Neural cell (in vitro differentiated cells): ENCODE data around the gene CTNNBL1. TPM values are rescaled to one million over a fixed set of nuclear protein-coding genes. Genes with fewer than 3 reads are reported as not detected.

Source experiments
- H2AFZ ChIP-seq: fragments of 200-600, 300-800 bp; sonication (generic), shearing (Covaris generic); 2 replicates; pipeline ENCODE4 v1.6.0; 2014; ENCODE audit warnings: low read depth, mild to moderate bottlenecking, antibody characterized with exemption, low read length, moderate library complexity
- H3F3A ChIP-seq: fragments of 200-600 bp; shearing (Covaris generic); 2 replicates; pipeline ENCODE4 v1.6.1; 2016; ENCODE audit warnings: mild to moderate bottlenecking, moderate library complexity, mixed read lengths, antibody characterized with exemption, low read length; ENCODE audit not compliant: insufficient read depth, poor library complexity, severe bottlenecking
- H3K27ac ChIP-seq: fragments of 200-600, 300-800 bp; sonication (generic), shearing (Covaris generic); 2 replicates; pipeline ENCODE4 v1.5.1; 2014; ENCODE audit warnings: mild to moderate bottlenecking, low read length, moderate library complexity
- H3K27me3 ChIP-seq: fragments of 300-800, 200-600 bp; sonication (generic), shearing (Covaris generic); 2 replicates; pipeline ENCODE4 v1.6.0; 2014; ENCODE audit warnings: mild to moderate bottlenecking, low read depth, low read length, moderate library complexity; ENCODE audit not compliant: insufficient read depth
- H3K36me3 ChIP-seq: fragments of 300-800, 200-600 bp; sonication (generic), shearing (Covaris generic); 2 replicates; pipeline ENCODE4 v1.5.1; 2014; ENCODE audit warnings: mild to moderate bottlenecking, antibody characterized with exemption, low read length, moderate library complexity; ENCODE audit not compliant: insufficient read depth
- H3K4me2 ChIP-seq: fragments of 300-800, 200-600 bp; sonication (generic), shearing (Covaris generic); 2 replicates; pipeline ENCODE4 v1.6.0; 2014; ENCODE audit warnings: mild to moderate bottlenecking, low read length
- H3K4me3 ChIP-seq: fragments of 300-800, 200-600 bp; sonication (generic), shearing (Covaris generic); 2 replicates; pipeline ENCODE4 v1.5.1; 2014; ENCODE audit warnings: mild to moderate bottlenecking, low read length, moderate library complexity
- H3K79me2 ChIP-seq: fragments of 200-600 bp; shearing (Covaris generic); replicated peaks from 2 replicates; pipeline ENCODE4 v1.6.0; 2014; ENCODE audit warnings: mild to moderate bottlenecking, low read length, moderate library complexity; ENCODE audit not compliant: insufficient read depth
- H3K9ac ChIP-seq: fragments of 300-800, 200-600 bp; sonication (generic), shearing (Covaris generic); 2 replicates; pipeline ENCODE4 v1.6.1; 2016; ENCODE audit warnings: mild to moderate bottlenecking, low read length, mixed read lengths
- H3K9me2 ChIP-seq: fragments of 200-600 bp; shearing (Covaris generic); 2 replicates; pipeline ENCODE4 v1.6.1; 2016; ENCODE audit warnings: mild to moderate bottlenecking, low read length, mixed read lengths; ENCODE audit not compliant: insufficient read depth
- H3K9me3 ChIP-seq: fragments of 200-600, 300-800 bp; sonication (generic), shearing (Covaris generic); 2 replicates; pipeline ENCODE4 v1.6.1; 2016; ENCODE audit warnings: mild to moderate bottlenecking, mixed run types, low read length, moderate library complexity, mixed read lengths
- H4K20me1 ChIP-seq: fragments of 200-600 bp; shearing (Covaris generic); 2 replicates; pipeline ENCODE4 v1.6.1; 2016; ENCODE audit warnings: mild to moderate bottlenecking, mixed run types; ENCODE audit not compliant: insufficient read depth
- CTCF ChIP-seq: fragments of 450-650 bp; IDR thresholded peaks from 2 replicates; pipeline ENCODE4 v1.5.1; 2014; ENCODE audit warnings: antibody characterized with exemption, mild to moderate bottlenecking, moderate library complexity; ENCODE audit not compliant: poor library complexity, severe bottlenecking
- EP300 ChIP-seq: fragments of 450-650 bp; conservative IDR thresholded peaks from 2 replicates; pipeline ENCODE4 v1.6.1; 2014; ENCODE audit warnings: antibody characterized with exemption, mild to moderate bottlenecking, moderate library complexity; ENCODE audit not compliant: poor library complexity, severe bottlenecking
- EZH2 ChIP-seq: fragments of 200-600, 300-800 bp; shearing (Covaris generic), sonication (generic); IDR thresholded peaks from 2 replicates; pipeline ENCODE4 v1.6.1; 2014; ENCODE audit warnings: antibody characterized with exemption, low read length, borderline replicate concordance, mild to moderate bottlenecking; ENCODE audit not compliant: insufficient read depth, poor library complexity, severe bottlenecking
- MXI1 ChIP-seq: fragments of 450-650 bp; conservative IDR thresholded peaks from 2 replicates; pipeline ENCODE4 v1.6.1; 2014; ENCODE audit warnings: antibody characterized with exemption, mild to moderate bottlenecking; ENCODE audit not compliant: poor library complexity, severe bottlenecking
- POLR2AphosphoS5 ChIP-seq: IDR thresholded peaks from 2 replicates; pipeline ENCODE4 v1.6.1; 2012
- RAD21 ChIP-seq: fragments of 450-650 bp; conservative IDR thresholded peaks from 2 replicates; pipeline ENCODE4 v1.6.1; 2014; ENCODE audit warnings: antibody characterized with exemption, mild to moderate bottlenecking, moderate library complexity
- REST ChIP-seq: IDR thresholded peaks from 2 replicates; pipeline ENCODE4 v1.6.1; 2012; ENCODE audit warnings: borderline replicate concordance
- SMC3 ChIP-seq: fragments of 450-650 bp; conservative IDR thresholded peaks from 2 replicates; pipeline ENCODE4 v1.6.1; 2014; ENCODE audit warnings: antibody characterized with exemption, mild to moderate bottlenecking, moderate library complexity; ENCODE audit not compliant: poor library complexity
- TAF1 ChIP-seq: IDR thresholded peaks from 2 replicates; pipeline ENCODE4 v1.6.1; 2012; ENCODE audit warnings: low read depth
- polyA plus RNA-seq: library from polyadenylated mRNA; depleted of rRNA; stranded (reverse); fragments of >200 nt; gene quantifications from 2 replicates; pipeline ENCODE4 v1.2.3, GENCODE V29; 2014

The CTNNBL1 gene
- polyA plus RNA-seq, 1 donor from 2014 or later: 32.6 TPM

GRCh38 chr20:37899105-37900045 is 205.5 kb downstream of the CTNNBL1 start:
- TF ChIP-seq CTCF (peak; percentile 53), SMC3 (no peak), EZH2 (no peak), MXI1 (no peak), REST (peak; percentile 95), POLR2AphosphoS5 (peak; percentile 28), EP300 (peak; percentile 18)
- Histone ChIP-seq H3F3A (no peaks in the 10 kb centered on the region), H3K9me3 (no peaks in the 10 kb centered on the region), H3K79me2 (no peaks in the 10 kb centered on the region), H3K36me3 (no peaks in the 10 kb centered on the region), H3K9me2 (no peaks in the 10 kb centered on the region), H3K4me3 (no peak overlapping the region), H3K27ac (peak overlapping the region; percentile 42), H2AFZ (no peak overlapping the region), H3K4me2 (no peak overlapping the region), H3K27me3 (no peaks in the 10 kb centered on the region), H4K20me1 (no peaks in the 10 kb centered on the region), H3K9ac (peak overlapping the region; percentile 32)

- Histone ChIP-seq H3K79me2 (no peaks in the 10 kb centered on the region), H3K9me3 (no peaks in the 10 kb centered on the region), H3K9me2 (no peaks in the 10 kb centered on the region), H3K36me3 (no peaks in the 10 kb centered on the region), H4K20me1 (no peaks in the 10 kb centered on the region), H3K27ac (no peak overlapping the region), H2AFZ (no peak overlapping the region), H3K9ac (no peak overlapping the region), H3K27me3 (no peaks in the 10 kb centered on the region), H3K4me2 (no peak overlapping the region), H3K4me3 (no peak overlapping the region), H3F3A (no peaks in the 10 kb centered on the region)
- no peak for TF ChIP-seq RAD21
- no peak for TF ChIP-seq EP300
- no peak for TF ChIP-seq TAF1
- TF ChIP-seq POLR2AphosphoS5: no peak
- TF ChIP-seq EZH2: no peak
- no peak for TF ChIP-seq SMC3
- no peak for TF ChIP-seq CTCF
Observed at GRCh38 chr20:37901240-37901639, 207.4 kb downstream of the CTNNBL1 start.
